IMR-90 (cell line): ENCODE measurements around the gene PPFIA2.

Experiments used
- CTCF ChIP-seq: conservative IDR thresholded peaks from 2 replicates; pipeline ENCODE4 v1.5.1; 2012; ENCODE audit warnings: mild to moderate bottlenecking, low read depth, low read length, improper control_type of control experiment
- ELK1 ChIP-seq: fragments of 150-350 bp; IDR thresholded peaks from 2 replicates; pipeline ENCODE4 v1.6.1; 2016; ENCODE audit warnings: low read depth, mild to moderate bottlenecking, low read length, moderate library complexity, borderline replicate concordance
- FOS ChIP-seq: fragments of 150-350 bp; IDR thresholded peaks from 2 replicates; pipeline ENCODE4 v1.6.1; 2016; ENCODE audit warnings: low read depth, low read length
- MXI1 ChIP-seq: IDR thresholded peaks from 2 replicates; pipeline ENCODE4 v1.6.1; 2012; ENCODE audit warnings: low read depth, mild to moderate bottlenecking, low read length, moderate library complexity, borderline replicate concordance
- POLR2A ChIP-seq: IDR thresholded peaks from 2 replicates; pipeline ENCODE4 v1.6.1; 2012; ENCODE audit warnings: mild to moderate bottlenecking, low read depth, low read length
- RAD21 ChIP-seq: IDR thresholded peaks from 2 replicates; pipeline ENCODE4 v1.6.1; 2012; ENCODE audit warnings: low read length, improper control_type of control experiment
- RCOR1 ChIP-seq: IDR thresholded peaks from 2 replicates; pipeline ENCODE4 v1.6.1; 2012; ENCODE audit warnings: mild to moderate bottlenecking, low read length, improper control_type of control experiment; ENCODE audit not compliant: insufficient replicate concordance

GRCh38 chr12:81644503-81644902, 114.6 kb downstream of the PPFIA2 start:
- TF ChIP-seq POLR2A (no peak), MXI1 (no peak), ELK1 (no peak), RAD21 (peak; percentile 50), CTCF (peak; percentile 56), FOS (no peak), RCOR1 (no peak)
